HepG2 (cell line): ENCODE measurements around the gene C20orf144. TPM values are rescaled to one million over a fixed set of nuclear protein-coding genes. Genes with fewer than 3 reads are reported as not detected.

Source experiments
- ATF2 ChIP-seq: sonication (generic); formaldehyde crosslinking; IDR thresholded peaks from 2 replicates; pipeline ENCODE4 v1.4.0; 2020; ENCODE audit warnings: missing genetic modification reagents
- HNRNPUL1 ChIP-seq: fragments of 200-400 bp; formaldehyde crosslinking; IDR thresholded peaks from 2 replicates; pipeline ENCODE4 v1.6.1; 2017; ENCODE audit warnings: low read depth, mild to moderate bottlenecking, low read length, moderate library complexity
- JDP2 ChIP-seq: sonication (generic); formaldehyde crosslinking; IDR thresholded peaks from 2 replicates; pipeline ENCODE4 v1.8.1; 2022; ENCODE audit warnings: missing genetic modification reagents, borderline replicate concordance
- MAFK ChIP-seq, 2 experiments: IDR thresholded peaks in 1 of 2; conservative IDR thresholded peaks in 1 of 2; 2 replicates each; pipeline ENCODE4 v1.6.1; 2011; ENCODE audit warnings: improper control_type of control experiment in 2 of 2, low read length in 2 of 2
- MEF2D ChIP-seq: sonication (generic); formaldehyde crosslinking; IDR thresholded peaks from 2 replicates; pipeline ENCODE4 v1.5.1; 2020; ENCODE audit warnings: mild to moderate bottlenecking, missing genetic modification reagents
- MXI1 ChIP-seq: IDR thresholded peaks from 3 replicates; pipeline ENCODE4 v1.6.1; 2012; ENCODE audit warnings: low read depth, low read length, inconsistent platforms, borderline replicate concordance
- PCBP1 ChIP-seq: fragments of 200-400 bp; formaldehyde crosslinking; IDR thresholded peaks from 2 replicates; pipeline ENCODE4 v1.6.1; 2017; ENCODE audit warnings: mild to moderate bottlenecking, low read depth, low read length, borderline replicate concordance
- PHF8 ChIP-seq: sonication (generic); formaldehyde crosslinking; IDR thresholded peaks from 2 replicates; pipeline ENCODE4 v1.5.0; 2020; ENCODE audit warnings: missing genetic modification reagents
- ZFP91 ChIP-seq: sonication (generic); formaldehyde crosslinking; IDR thresholded peaks from 2 replicates; pipeline ENCODE4 v1.9.0; 2022; ENCODE audit warnings: missing genetic modification reagents, mild to moderate bottlenecking, borderline replicate concordance
- ZMYM4 ChIP-seq: sonication (generic); formaldehyde crosslinking; IDR thresholded peaks from 2 replicates; pipeline ENCODE4 v1.8.1; 2023; ENCODE audit warnings: mild to moderate bottlenecking, missing genetic modification reagents
- ZNF383 ChIP-seq: sonication (generic); formaldehyde crosslinking; IDR thresholded peaks from 2 replicates; pipeline ENCODE4 v1.4.0; 2020; ENCODE audit warnings: missing genetic modification reagents, mild to moderate bottlenecking, borderline replicate concordance
- polyA plus RNA-seq, 8 experiments: library from polyadenylated mRNA; depleted of rRNA in 3 of 8; stranded (reverse) in 7 of 8; unstranded in 1 of 8; fragments of >200 nt; fragmentation: Illumina TruSeq in 4 of 8; extraction: Trizol in 4 of 8; gene quantifications; 2 replicates each; pipeline versions ENCODE4 v1.2.1 to v1.2.3, GENCODE V29; 2011 to 2016; ENCODE audit warnings: low read depth in 4 of 8, missing spikeins in 1 of 8, mixed read lengths in 1 of 8; ENCODE audit not compliant: insufficient read depth in 1 of 8
- total RNA-seq, 5 experiments: library from RNA; depleted of rRNA; stranded (reverse); fragments of >200 nt; fragmentation: Illumina TruSeq; extraction: Trizol; gene quantifications; 2 replicates each; pipeline ENCODE4 v1.2.3, GENCODE V29; 2016; ENCODE audit warnings: low read depth in 1 of 5
- TF ChIP-seq, protein P1 (sequence below): sonication (generic); formaldehyde crosslinking; IDR thresholded peaks from 2 replicates; pipeline ENCODE4 v1.5.1; 2020; ENCODE audit warnings: mild to moderate bottlenecking, missing genetic modification reagents, borderline replicate concordance
- TF ChIP-seq, protein P2 (sequence below): sonication (generic); formaldehyde crosslinking; IDR thresholded peaks from 2 replicates; pipeline ENCODE4 v1.8.0; 2022; ENCODE audit warnings: missing genetic modification reagents, mild to moderate bottlenecking, moderate library complexity, borderline replicate concordance

C20orf144 gene
- total and polyA plus RNA-seq, 2 of the 13 experiments (the other 11 are each of a cell fraction or from before 2014, with no cell fraction given), result 0.09 to 0.16 TPM

DNA sequence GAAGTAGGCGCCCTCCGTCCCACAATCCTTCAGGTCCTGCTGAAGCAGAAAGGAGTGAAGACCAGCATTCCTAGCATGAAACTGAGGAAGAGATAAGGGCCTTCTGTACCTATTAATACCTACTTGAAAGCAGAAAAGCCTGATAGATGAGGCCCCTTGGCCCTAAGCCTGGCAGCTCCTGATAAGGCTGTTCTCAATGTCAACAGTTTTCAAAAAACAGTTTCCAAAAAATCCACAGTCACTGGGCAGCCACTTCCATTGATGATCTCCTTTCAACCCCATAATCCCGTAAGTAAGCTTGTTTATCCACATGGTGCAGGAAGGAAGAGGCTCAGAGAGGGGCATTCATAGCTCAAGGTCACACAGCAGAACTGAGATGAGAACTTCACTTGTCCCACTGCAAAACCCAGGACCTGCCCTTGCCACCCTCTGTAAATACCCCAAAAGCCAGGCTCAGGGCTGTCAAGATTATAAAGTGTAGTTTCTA lies 26.9 kb downstream of the C20orf144 start (continued):
- TF ChIP-seq, protein P1, sequence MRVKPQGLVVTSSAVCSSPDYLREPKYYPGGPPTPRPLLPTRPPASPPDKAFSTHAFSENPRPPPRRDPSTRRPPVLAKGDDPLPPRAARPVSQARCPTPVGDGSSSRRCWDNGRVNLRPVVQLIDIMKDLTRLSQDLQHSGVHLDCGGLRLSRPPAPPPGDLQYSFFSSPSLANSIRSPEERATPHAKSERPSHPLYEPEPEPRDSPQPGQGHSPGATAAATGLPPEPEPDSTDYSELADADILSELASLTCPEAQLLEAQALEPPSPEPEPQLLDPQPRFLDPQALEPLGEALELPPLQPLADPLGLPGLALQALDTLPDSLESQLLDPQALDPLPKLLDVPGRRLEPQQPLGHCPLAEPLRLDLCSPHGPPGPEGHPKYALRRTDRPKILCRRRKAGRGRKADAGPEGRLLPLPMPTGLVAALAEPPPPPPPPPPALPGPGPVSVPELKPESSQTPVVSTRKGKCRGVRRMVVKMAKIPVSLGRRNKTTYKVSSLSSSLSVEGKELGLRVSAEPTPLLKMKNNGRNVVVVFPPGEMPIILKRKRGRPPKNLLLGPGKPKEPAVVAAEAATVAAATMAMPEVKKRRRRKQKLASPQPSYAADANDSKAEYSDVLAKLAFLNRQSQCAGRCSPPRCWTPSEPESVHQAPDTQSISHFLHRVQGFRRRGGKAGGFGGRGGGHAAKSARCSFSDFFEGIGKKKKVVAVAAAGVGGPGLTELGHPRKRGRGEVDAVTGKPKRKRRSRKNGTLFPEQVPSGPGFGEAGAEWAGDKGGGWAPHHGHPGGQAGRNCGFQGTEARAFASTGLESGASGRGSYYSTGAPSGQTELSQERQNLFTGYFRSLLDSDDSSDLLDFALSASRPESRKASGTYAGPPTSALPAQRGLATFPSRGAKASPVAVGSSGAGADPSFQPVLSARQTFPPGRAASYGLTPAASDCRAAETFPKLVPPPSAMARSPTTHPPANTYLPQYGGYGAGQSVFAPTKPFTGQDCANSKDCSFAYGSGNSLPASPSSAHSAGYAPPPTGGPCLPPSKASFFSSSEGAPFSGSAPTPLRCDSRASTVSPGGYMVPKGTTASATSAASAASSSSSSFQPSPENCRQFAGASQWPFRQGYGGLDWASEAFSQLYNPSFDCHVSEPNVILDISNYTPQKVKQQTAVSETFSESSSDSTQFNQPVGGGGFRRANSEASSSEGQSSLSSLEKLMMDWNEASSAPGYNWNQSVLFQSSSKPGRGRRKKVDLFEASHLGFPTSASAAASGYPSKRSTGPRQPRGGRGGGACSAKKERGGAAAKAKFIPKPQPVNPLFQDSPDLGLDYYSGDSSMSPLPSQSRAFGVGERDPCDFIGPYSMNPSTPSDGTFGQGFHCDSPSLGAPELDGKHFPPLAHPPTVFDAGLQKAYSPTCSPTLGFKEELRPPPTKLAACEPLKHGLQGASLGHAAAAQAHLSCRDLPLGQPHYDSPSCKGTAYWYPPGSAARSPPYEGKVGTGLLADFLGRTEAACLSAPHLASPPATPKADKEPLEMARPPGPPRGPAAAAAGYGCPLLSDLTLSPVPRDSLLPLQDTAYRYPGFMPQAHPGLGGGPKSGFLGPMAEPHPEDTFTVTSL, result peak; percentile 51; the same call in 1 of the 2 replicates
- TF ChIP-seq, protein P2, sequence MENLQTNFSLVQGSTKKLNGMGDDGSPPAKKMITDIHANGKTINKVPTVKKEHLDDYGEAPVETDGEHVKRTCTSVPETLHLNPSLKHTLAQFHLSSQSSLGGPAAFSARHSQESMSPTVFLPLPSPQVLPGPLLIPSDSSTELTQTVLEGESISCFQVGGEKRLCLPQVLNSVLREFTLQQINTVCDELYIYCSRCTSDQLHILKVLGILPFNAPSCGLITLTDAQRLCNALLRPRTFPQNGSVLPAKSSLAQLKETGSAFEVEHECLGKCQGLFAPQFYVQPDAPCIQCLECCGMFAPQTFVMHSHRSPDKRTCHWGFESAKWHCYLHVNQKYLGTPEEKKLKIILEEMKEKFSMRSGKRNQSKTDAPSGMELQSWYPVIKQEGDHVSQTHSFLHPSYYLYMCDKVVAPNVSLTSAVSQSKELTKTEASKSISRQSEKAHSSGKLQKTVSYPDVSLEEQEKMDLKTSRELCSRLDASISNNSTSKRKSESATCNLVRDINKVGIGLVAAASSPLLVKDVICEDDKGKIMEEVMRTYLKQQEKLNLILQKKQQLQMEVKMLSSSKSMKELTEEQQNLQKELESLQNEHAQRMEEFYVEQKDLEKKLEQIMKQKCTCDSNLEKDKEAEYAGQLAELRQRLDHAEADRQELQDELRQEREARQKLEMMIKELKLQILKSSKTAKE (CRISPR knock-in tag), result no peak
- no peak; the same call in 1 of the 2 replicates for TF ChIP-seq MEF2D (CRISPR knock-in tag)
- 0 out of 2 replicates have a peak, but pooled peaks have one; percentile 32 for TF ChIP-seq ZMYM4
- TF ChIP-seq ATF2 (CRISPR knock-in tag), result no peak
- TF ChIP-seq PHF8 (CRISPR knock-in tag), result no peak
- TF ChIP-seq PCBP1, result no peak
- TF ChIP-seq ZFP91, result no peak
- TF ChIP-seq JDP2 (CRISPR knock-in tag), result no peak
- TF ChIP-seq MXI1, result no peak
- TF ChIP-seq ZNF383, result no peak
- TF ChIP-seq HNRNPUL1, result no peak
- TF ChIP-seq MAFK (conservative IDR thresholded peaks at IDR 0.05 in 1 of 2, IDR thresholded peaks at IDR 0.05 in 1 of 2; ENCODE audit: low read length in 2 of 2), result no peak
